ENCODE data around the gene TAAR2.

DNA sequence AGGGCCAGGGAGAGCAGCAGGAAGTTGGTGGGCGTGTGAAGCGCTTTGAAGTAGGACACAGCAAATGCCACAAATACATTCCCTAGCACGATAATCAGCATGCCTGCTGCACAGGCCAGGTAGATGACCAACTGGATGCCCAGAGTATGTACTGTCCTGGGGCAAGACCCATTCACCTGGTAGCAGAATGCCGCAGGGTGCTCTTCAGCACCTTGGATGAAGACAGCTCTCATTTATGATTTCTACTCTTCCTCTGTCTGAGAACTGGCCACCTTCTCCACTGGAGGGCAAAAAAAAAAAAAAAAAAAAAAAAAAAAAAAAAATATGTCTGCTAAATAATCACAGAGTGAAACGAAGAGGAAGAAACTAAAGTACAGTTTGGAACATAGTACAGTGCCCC, 34.6 kb downstream of the TAAR2 start, which contains the start of gene TAAR5:
- TF ChIP-seq, protein P1, sequence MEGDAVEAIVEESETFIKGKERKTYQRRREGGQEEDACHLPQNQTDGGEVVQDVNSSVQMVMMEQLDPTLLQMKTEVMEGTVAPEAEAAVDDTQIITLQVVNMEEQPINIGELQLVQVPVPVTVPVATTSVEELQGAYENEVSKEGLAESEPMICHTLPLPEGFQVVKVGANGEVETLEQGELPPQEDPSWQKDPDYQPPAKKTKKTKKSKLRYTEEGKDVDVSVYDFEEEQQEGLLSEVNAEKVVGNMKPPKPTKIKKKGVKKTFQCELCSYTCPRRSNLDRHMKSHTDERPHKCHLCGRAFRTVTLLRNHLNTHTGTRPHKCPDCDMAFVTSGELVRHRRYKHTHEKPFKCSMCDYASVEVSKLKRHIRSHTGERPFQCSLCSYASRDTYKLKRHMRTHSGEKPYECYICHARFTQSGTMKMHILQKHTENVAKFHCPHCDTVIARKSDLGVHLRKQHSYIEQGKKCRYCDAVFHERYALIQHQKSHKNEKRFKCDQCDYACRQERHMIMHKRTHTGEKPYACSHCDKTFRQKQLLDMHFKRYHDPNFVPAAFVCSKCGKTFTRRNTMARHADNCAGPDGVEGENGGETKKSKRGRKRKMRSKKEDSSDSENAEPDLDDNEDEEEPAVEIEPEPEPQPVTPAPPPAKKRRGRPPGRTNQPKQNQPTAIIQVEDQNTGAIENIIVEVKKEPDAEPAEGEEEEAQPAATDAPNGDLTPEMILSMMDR (IDR thresholded peaks at IDR 0.05; ENCODE audit: borderline replicate concordance, extremely low read depth, low read length, poor library complexity, severe bottlenecking), result no peak
- no peak for TF ChIP-seq EZH2 (IDR thresholded peaks at IDR 0.05; ENCODE audit: borderline replicate concordance, low read depth, low read length, severe bottlenecking)
